NCI-H2196 treated with DMSO at 0.1 percent for 48 hours (cell line): ENCODE results near the gene C9orf57.
"Not testable (repeated sequence)": the region's sequence is repeated elsewhere in the genome, so short reads cannot be mapped to it uniquely, and the experiment has no call there.

Experiments used
- DNase-seq: peaks from one replicate; lab custom pipeline; 2025; ENCODE audit not compliant: unreplicated experiment; lab: John Stamatoyannopoulos, UW

Gene C9orf57, protein sequence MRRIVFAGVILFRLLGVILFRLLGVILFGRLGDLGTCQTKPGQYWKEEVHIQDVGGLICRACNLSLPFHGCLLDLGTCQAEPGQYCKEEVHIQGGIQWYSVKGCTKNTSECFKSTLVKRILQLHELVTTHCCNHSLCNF

GRCh38 chr9:72060513-72060912, at the start of gene C9orf57:
TSS of gene C9orf57 (minus strand) at chr9:72060613. CDS start at chr9:72059331, 1,282 bp downstream.
- no peak for DNase-seq

DNA sequence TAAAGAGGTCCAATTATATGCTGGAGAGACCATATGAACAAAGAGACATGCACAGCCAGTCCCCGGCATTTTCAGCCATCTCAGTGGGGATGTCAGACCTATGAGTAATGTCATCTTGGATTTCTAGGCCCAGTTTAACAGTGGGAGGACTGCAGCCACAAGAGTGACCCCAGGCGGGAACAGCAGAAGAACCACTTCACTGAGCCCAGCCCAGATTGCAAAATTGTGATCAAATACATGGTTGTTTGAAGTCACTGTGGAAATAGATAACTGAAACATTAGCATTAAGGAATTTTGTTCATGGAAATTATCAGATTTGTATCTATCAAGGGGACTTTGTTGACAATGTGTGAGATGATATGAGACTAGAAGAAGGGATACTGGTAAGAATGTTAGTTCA, 42.1 kb upstream of the C9orf57 start:
- no peak for DNase-seq

GRCh38 chr9:72095520-72095919, 35.1 kb upstream of the C9orf57 start:
- DNase-seq = not testable (repeated sequence)

GRCh38 chr9:72092820-72093219, 32.4 kb upstream of the C9orf57 start:
- DNase-seq = no peak

GRCh38 chr9:72089451-72090130, 29.2 kb upstream of the C9orf57 start:
- no peak for DNase-seq

GRCh38 chr9:72082536-72082935, 22.1 kb upstream of the C9orf57 start:
- no peak for DNase-seq

DNA sequence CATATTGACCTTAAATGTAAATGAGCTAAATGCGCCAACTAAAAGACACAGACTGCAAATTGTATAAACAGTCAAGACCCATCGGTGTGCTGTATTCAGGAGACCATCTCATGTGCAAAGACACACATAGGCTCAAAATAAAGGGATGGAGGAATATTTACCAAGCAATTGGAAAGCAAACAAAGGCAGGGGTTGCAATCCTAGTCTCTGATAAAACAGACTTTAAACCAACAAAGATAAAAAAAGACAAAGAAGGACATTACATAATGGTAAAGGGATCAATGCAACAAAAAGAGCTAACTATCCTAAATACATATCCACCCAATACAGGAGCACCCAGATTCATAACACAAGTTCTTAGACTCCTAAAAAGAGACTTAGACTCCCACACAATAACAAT, 14.3 kb upstream of the C9orf57 start:
- DNase-seq = not testable (repeated sequence)

DNA sequence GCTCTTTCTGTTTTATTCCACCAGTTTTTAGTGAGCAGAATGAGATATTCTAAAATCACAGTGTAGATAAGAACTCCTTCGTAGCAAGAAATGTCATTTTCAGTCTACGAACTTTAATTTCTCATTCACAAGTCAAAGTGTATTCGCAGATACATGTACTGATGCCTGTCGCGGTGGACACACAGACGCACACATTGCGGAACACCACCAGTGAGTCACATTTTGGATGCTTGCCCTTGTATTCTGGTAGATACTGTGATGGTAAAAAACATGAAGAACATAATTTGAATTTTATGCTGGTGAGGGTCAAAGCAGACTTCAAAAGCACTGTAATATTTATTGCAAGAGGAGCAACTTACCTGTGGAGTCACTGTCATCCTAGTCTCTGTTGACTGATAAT, 4.7 kb upstream of the C9orf57 start:
- no peak for DNase-seq

GRCh38 chr9:72052122-72052521, 8.3 kb downstream of the C9orf57 start:
- no peak for DNase-seq

GRCh38 chr9:72048850-72049249, 11.6 kb downstream of the C9orf57 start:
- DNase-seq = no peak

DNA sequence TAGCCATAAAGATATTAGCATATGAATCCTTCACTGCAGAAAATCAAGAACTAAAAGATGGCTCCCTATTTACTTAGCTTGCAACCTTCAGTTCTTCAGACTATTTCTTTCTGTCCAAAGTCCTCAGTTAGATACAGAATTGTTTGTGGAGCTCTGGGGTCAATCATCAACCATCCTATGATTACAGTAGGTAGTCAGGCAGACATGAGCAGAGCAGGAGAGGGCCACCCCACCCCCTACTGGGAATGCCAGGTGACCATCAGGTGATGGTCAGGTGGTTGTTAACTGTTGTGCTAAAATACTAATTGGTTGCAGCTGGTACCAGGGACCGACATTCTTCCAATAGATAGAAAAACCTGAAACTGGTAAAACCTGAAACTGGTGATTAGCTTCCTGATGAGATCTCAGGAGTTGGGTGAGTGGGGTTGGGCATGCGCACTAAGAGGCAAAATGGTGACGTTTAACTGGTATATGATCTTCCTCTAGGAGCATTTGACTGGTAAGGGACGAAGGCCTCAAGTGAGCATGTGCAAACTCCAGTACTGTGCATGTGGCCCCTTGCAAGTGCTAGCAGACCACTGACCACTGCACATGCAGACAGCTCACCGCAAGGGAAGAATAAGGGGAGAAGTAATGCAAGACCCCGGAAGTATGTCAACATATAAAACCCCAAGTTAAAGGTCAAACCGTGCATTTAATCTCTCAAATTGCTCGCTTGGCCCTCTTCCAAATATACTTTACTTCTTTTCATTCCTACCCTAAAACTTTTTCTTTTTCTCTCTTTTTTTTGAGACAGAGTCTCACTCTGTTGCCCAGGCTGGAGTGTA, 13.6 kb downstream of the C9orf57 start:
- no peak for DNase-seq

DNA sequence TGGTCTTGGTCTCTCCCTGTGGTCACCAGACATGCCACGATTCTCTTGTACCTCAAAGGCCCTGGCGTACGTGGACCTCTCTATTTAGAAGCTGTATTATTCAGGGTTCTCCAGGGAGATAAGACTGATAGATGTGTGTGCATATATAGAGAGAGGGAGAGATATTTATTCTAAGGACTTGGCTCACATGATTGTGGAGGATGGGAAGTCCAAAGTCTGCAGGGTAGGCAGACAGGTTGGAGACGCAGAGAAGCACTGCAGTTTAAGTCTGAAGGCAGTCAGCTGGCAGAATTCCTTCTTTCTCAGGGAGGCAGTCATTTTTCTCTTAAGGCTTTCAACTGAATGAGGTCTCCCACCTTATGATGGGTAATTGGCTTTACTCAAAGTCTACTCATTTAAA, 16.3 kb downstream of the C9orf57 start:
- DNase-seq = no peak

DNA sequence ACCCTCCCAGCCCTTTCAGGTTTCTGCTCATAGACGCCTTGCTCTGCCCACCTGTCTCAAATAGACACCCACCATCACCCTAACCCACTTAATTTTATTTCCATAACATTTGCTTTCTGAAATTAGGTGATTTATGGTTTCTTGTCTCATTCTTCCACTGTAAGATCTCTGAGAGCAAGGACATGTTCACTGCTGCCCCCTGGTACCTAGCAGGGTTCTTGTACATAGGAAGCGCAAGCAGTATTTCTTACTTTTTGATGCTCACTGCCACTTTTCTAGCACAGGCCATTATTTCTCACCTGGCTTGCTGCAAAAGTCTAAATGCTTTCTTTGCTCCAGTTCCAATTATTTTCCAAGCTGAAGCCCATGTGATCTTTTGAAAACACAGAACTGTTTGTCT, 16.8 kb downstream of the C9orf57 start:
- DNase-seq = no peak

DNA sequence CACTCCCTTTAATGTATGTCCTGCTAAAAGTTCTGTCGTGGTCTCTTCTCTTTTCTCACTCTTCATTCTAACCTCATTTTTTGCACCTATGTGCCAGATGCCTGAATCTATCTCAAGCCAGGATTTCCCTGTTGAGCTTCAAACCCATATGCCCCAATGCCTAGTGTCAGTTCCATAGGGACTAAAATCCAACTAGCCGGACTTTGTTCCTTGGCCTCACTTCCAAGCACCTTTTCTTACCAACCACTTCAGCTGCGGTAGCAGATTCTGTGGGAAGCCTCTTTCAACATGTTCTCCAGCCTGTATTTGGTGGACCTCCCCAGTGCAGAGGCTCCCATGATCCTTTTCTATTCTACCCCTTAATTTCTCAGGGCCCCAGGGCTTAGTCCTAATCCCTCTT, 17.5 kb downstream of the C9orf57 start:
- DNase-seq = no peak

GRCh38 chr9:72041775-72042194, 18.6 kb downstream of the C9orf57 start:
- DNase-seq = no peak

- no peak for DNase-seq
These were observed 19.0 kb downstream of the C9orf57 start for GRCh38 chr9:72041369-72041768.

DNA sequence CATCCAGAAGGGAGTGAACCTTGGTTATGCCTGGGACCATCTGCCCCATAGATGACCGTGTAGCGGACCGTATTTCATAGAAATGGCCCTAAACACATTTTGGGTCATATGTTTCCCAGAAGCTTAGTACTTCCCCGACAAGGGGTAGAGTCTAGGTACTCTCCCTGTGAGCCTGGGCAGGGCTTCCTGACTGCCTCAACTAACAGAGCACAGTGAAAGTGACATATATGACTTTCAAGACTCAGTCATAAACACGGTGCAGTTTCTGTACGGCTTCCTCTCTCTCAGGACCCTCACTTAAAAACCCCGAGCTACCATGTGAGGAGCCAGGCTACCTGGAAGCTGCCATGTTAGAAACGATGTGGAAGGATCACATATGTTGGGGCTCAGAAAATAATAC, 20.9 kb downstream of the C9orf57 start:
- no peak for DNase-seq

DNA sequence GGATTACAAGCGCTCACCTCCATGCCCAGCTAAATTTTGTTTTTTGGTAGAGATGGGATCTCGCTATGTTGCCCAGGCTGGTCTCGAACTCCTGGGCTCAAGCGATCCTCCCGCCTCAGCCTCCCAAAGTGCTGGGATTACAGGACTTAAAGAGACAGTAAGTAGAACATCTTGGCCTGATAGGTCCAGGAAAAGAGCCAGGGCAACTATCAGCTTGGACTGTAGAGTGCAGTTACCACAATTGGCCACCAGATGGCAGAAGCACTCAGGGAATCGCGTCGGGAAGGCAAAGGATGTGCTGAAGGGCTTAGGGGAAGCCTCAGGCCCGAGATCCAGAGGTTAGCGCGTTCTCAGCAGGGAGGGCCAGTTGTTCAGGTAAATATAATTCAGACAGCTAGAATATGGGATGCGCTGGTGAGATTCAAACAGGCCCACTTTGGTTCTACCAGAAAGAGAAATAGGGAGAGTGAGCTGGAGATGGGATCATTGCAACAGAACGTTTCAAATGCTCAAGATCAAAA, 21.5 kb downstream of the C9orf57 start:
- DNase-seq = peak; percentile 63

- peak; percentile 3 for DNase-seq
These were observed 22.0 kb downstream of the C9orf57 start for GRCh38 chr9:72038408-72038807.

- DNase-seq = no peak
These were observed 22.8 kb downstream of the C9orf57 start for GRCh38 chr9:72037571-72037970.

- DNase-seq = no peak
These were observed 29.6 kb downstream of the C9orf57 start for GRCh38 chr9:72030767-72031166.

GRCh38 chr9:72029986-72030385, 30.4 kb downstream of the C9orf57 start:
- DNase-seq = no peak
